ENCODE data around the gene KRTAP10-6. TPM values are rescaled to one million over a fixed set of nuclear protein-coding genes. Genes with fewer than 3 reads are reported as not detected.

The KRTAP10-6 gene
- total and polyA plus RNA-seq, 4 donors, result not detected

DNA sequence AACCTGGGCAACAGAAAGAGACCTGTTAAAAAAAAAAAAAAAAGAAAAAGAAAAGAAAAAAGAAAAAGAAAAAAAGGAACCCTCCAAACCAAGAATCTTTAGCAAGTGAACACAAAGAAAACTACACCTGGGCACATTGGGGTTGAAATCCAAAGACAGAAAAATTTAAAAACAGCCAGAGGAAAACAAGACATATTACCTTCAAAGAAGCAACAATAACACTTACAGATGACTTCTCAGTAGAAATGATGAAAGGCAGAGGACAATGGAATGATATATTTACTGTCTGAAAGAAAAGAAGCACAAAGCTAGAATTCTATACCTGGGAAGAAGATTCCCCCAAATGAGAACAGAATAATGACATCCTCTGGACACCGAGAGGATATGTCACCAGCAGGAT is 49.6 kb downstream of the KRTAP10-6 start:
- 86 to 94% methylated on average over 1 of the region's 1 CpG for WGBS, 2 donors
- Histone ChIP-seq H3K36me3 (ENCODE audit: control insufficient read depth in 1 of 2, insufficient read depth in 2 of 2, low read length in 1 of 2) (no peaks in the 10 kb centered on the region), H3K27me3 (ENCODE audit: control insufficient read depth in 1 of 2, insufficient read depth in 2 of 2, low read length in 1 of 2) (no peaks in the 10 kb centered on the region), H3K4me1 (ENCODE audit: control insufficient read depth in 1 of 2, insufficient read depth in 2 of 2, low read length in 2 of 2) (no peaks in the 10 kb centered on the region), H3K4me3 (ENCODE audit: low read length in 2 of 2) (no peak overlapping the region), H3K9me3 (ENCODE audit: control insufficient read depth, low read length) (peaks cover 5% of the 10 kb centered on the region), H3K27ac (ENCODE audit: low read depth in 1 of 2, low read length in 2 of 2) (no peak overlapping the region)
- ATAC-seq (ENCODE audit: low FRiP score), result no peak
- DNase-seq, result no peak
- intact Hi-C loops (cut with DNase I), result no loop called here

Other genes with a start within 250 kb of the KRTAP10-6 start
- 10 to 100 TPM in 1 of 2 donors, 1 to 10 TPM in 1; 7.0 to 15.8 TPM for gene TRPM2, start 238.9 kb downstream of the KRTAP10-6 start, total RNA-seq
- gene TRPM2, start 238.9 kb downstream of the KRTAP10-6 start, polyA plus RNA-seq, result 1 to 10 TPM; 2.2 to 4.9 TPM
- gene LRRC3, start 137.0 kb downstream of the KRTAP10-6 start, total RNA-seq, result 1 to 10 TPM; 1.6 to 5.3 TPM
- 1 to 10 TPM in 1 of 2 donors, under 1 TPM in 1; 0.63 to 1.5 TPM for gene LRRC3, start 137.0 kb downstream of the KRTAP10-6 start, polyA plus RNA-seq
- gene KRTAP10-1, start 52.3 kb downstream of the KRTAP10-6 start, total RNA-seq, result not detected
- not detected for gene KRTAP10-1, start 52.3 kb downstream of the KRTAP10-6 start, polyA plus RNA-seq
- not detected for gene KRTAP10-2, start 41.0 kb downstream of the KRTAP10-6 start, total RNA-seq
- gene KRTAP10-2, start 41.0 kb downstream of the KRTAP10-6 start, polyA plus RNA-seq, result not detected
- not detected for gene KRTAP10-3, start 33.7 kb downstream of the KRTAP10-6 start, total RNA-seq
- not detected for gene KRTAP10-3, start 33.7 kb downstream of the KRTAP10-6 start, polyA plus RNA-seq
- not detected for gene KRTAP10-4, start 18.8 kb downstream of the KRTAP10-6 start, total RNA-seq
- not detected for gene KRTAP10-4, start 18.8 kb downstream of the KRTAP10-6 start, polyA plus RNA-seq
- gene KRTAP10-5, start 11.9 kb downstream of the KRTAP10-6 start, total RNA-seq, result not detected
- gene KRTAP10-5, start 11.9 kb downstream of the KRTAP10-6 start, polyA plus RNA-seq, result not detected
- not detected for gene KRTAP10-7, start 8.1 kb upstream of the KRTAP10-6 start, total RNA-seq
- gene KRTAP10-7, start 8.1 kb upstream of the KRTAP10-6 start, polyA plus RNA-seq, result not detected
- not detected for gene KRTAP10-8, start 19.6 kb upstream of the KRTAP10-6 start, total RNA-seq
- not detected for gene KRTAP10-8, start 19.6 kb upstream of the KRTAP10-6 start, polyA plus RNA-seq
- not detected for gene KRTAP10-9, start 34.6 kb upstream of the KRTAP10-6 start, total RNA-seq
- gene KRTAP10-9, start 34.6 kb upstream of the KRTAP10-6 start, polyA plus RNA-seq, result not detected
- not detected for gene KRTAP10-10, start 44.9 kb upstream of the KRTAP10-6 start, total RNA-seq
- not detected for gene KRTAP10-10, start 44.9 kb upstream of the KRTAP10-6 start, polyA plus RNA-seq
- gene KRTAP10-11, start 53.9 kb upstream of the KRTAP10-6 start, total RNA-seq, result not detected
- not detected for gene KRTAP10-11, start 53.9 kb upstream of the KRTAP10-6 start, polyA plus RNA-seq
- gene KRTAP12-4, start 62.2 kb upstream of the KRTAP10-6 start, total RNA-seq, result not detected
- not detected for gene KRTAP12-4, start 62.2 kb upstream of the KRTAP10-6 start, polyA plus RNA-seq
- not detected for gene KRTAP12-3, start 65.4 kb upstream of the KRTAP10-6 start, total RNA-seq
- not detected for gene KRTAP12-3, start 65.4 kb upstream of the KRTAP10-6 start, polyA plus RNA-seq
- gene KRTAP12-2, start 74.4 kb upstream of the KRTAP10-6 start, total RNA-seq, result not detected
- gene KRTAP12-2, start 74.4 kb upstream of the KRTAP10-6 start, polyA plus RNA-seq, result not detected
- not detected for gene KRTAP12-1, start 89.7 kb upstream of the KRTAP10-6 start, total RNA-seq
- gene KRTAP12-1, start 89.7 kb upstream of the KRTAP10-6 start, polyA plus RNA-seq, result not detected
- gene KRTAP10-12, start 104.7 kb upstream of the KRTAP10-6 start, total RNA-seq, result not detected
- not detected for gene KRTAP10-12, start 104.7 kb upstream of the KRTAP10-6 start, polyA plus RNA-seq
- gene TSPEAR, start 119.1 kb upstream of the KRTAP10-6 start, total RNA-seq, result not detected
- not detected for gene TSPEAR, start 119.1 kb upstream of the KRTAP10-6 start, polyA plus RNA-seq
- 10 to 100 TPM; 79.5 to 83.6 TPM for gene UBE2G2, start 209.3 kb upstream of the KRTAP10-6 start, total RNA-seq
- gene UBE2G2, start 209.3 kb upstream of the KRTAP10-6 start, polyA plus RNA-seq, result 10 to 100 TPM; 46.8 to 60.0 TPM
- gene SUMO3, start 225.6 kb upstream of the KRTAP10-6 start, total RNA-seq, result 10 to 100 TPM; 63.2 to 68.9 TPM
- 10 to 100 TPM; 35.7 to 88.0 TPM for gene SUMO3, start 225.6 kb upstream of the KRTAP10-6 start, polyA plus RNA-seq

Measured in aorta (tissue), 5 donors.